Heart left ventricle (tissue), 16 donors: ENCODE results near the gene MED6. TPM values are rescaled to one million over a fixed set of nuclear protein-coding genes. Genes with fewer than 3 reads are reported as not detected.

Experiments used
- ATAC-seq, 4 donors: fragments of 200-7000 bp; cut with Tn5 transposase; one replicate each; pipeline ENCODE4 v1.9.1; 2020 to 2022; ENCODE audit warnings: moderate library complexity in 4 of 4, mild to moderate bottlenecking in 3 of 4, moderate number of reproducible peaks in 1 of 4
- DNase-seq, 5 donors: peaks; one replicate each; pipeline ENCODE4 v3.0.0-alpha.2; 2020
- H3K27ac ChIP-seq, 12 donors: fragments of 200-600 bp; sonication (generic) in 4 of 12; one replicate each; pipeline versions ENCODE4 v1.5.0 to v1.8.0; 2016 to 2022; ENCODE audit warnings: mild to moderate bottlenecking in 2 of 12
- H3K27me3 ChIP-seq, 9 donors: fragments of 200-600 bp; sonication (generic) in 2 of 9; one replicate each; pipeline versions ENCODE4 v1.5.1 to v1.8.0; 2016 to 2022; ENCODE audit warnings: mild to moderate bottlenecking in 3 of 9
- H3K36me3 ChIP-seq, 9 donors: fragments of 200-600 bp; sonication (generic) in 2 of 9; one replicate each; pipeline versions ENCODE4 v1.5.0 to v1.8.0; 2018 to 2022; ENCODE audit warnings: mild to moderate bottlenecking in 2 of 9
- H3K4me1 ChIP-seq, 12 donors: fragments of 200-600 bp; sonication (generic) in 4 of 12; one replicate each; pipeline versions ENCODE4 v1.5.0 to v1.8.0; 2016 to 2022; ENCODE audit warnings: mild to moderate bottlenecking in 3 of 12
- H3K4me3 ChIP-seq, 12 donors: fragments of 200-600 bp; sonication (generic) in 4 of 12; one replicate each; pipeline versions ENCODE4 v1.5.0 to v1.8.0; 2017 to 2022; ENCODE audit warnings: mild to moderate bottlenecking in 9 of 12, moderate library complexity in 4 of 12
- H3K9me3 ChIP-seq, 12 donors: fragments of 200-600 bp; sonication (generic) in 4 of 12; one replicate each; pipeline versions ENCODE4 v1.5.0 to v1.8.0; 2016 to 2022; ENCODE audit warnings: mild to moderate bottlenecking in 1 of 12
- POLR2A ChIP-seq, 2 donors: fragments of 450-650 bp; IDR thresholded peaks; one replicate each; pipeline ENCODE4 v1.6.1; 2017; ENCODE audit warnings: antibody characterized with exemption in 2 of 2, mild to moderate bottlenecking in 2 of 2, moderate library complexity in 2 of 2
- WGBS, 4 donors: extraction: QIAGEN DNeasy Blood & Tissue Kit in 2 of 4; methylation state at CpG; one replicate each; pipeline versions ENCODE4 v1.1.5 to v1.1.7; 2013 to 2018; 5-methylcytosine and 5-hydroxymethylcytosine counted together
- intact Hi-C, 10 donors: fragments of 100-400 bp; cut with DNase I; formaldehyde crosslinking; loops; one replicate each; pipeline versions ENCODE4 v1.11.1 to v1.14.2; 2022
- polyA plus RNA-seq, 2 donors: library from polyadenylated mRNA; stranded (reverse); fragments of 200-250 nt; gene quantifications; one replicate each; pipeline ENCODE4 v1.2.3, GENCODE V29; 2013
- total RNA-seq, 9 donors: library from RNA; depleted of rRNA in 2 of 9; stranded (reverse); fragments of >200 nt in 2 of 9; fragmentation: NEBNext Ultra II Directional in 3 of 9; extraction: Animal tissue kit (Norgen Biotek cat#: 25700) in 3 of 9; gene quantifications; one replicate each; pipeline versions ENCODE4 v1.1.0 to v1.2.4, GENCODE V29; 2016 to 2023
- TF ChIP-seq, protein P1 (sequence below), 12 donors: fragments of 200-600 bp; sonication (generic) in 4 of 12; IDR thresholded peaks; one replicate each; pipeline versions ENCODE4 v1.5.0 to v1.8.0; 2018 to 2022; ENCODE audit warnings: antibody characterized with exemption in 12 of 12, mild to moderate bottlenecking in 5 of 12
- donor health status: ischemic (EF 13 %, LVEDD 7.1; RV severe dilation, severe dysfunction).
- donor health status: healthy with polysubstance abuse.
- donor health status: DM: no; HTN: yes; CAD: no.
- donor health status: DM: no; HTN: no; CAD: no.
- donor health status: ischemic (EF 25% LVEDD 6.9; RV normal size, moderate dysfunction).
- donor health status: ischemic (EF 25% LVEDD 5.7; RV mildly dilated, moderate dysfunction).
- donor health status: healthy.
- donor health status: DM: yes; HTN: yes; CAD: no.
- donor health status: ischemic (EF 35%, LVEDD 5.7; RV mildly dilated, moderate dysfunction).
- donor health status: nonischemic (EF 11% LVEDD 7.7; RV severe dilation, severe dysfunction).
- donor health status: DM: yes; HTN: yes; CAD: no.
- donor health status: PGD.
- donor health status: ischemic (EF 29% LVEDD 5.4; RV normal size, mild dysfunction).
- donor health status: nonischemic (EF 23%, LVEDD 6.1; RV moderate dilation, normal function).

The MED6 gene
- total and polyA plus RNA-seq, 11 donors, result 9.9 to 25.1 (median 19.7) TPM

DNA sequence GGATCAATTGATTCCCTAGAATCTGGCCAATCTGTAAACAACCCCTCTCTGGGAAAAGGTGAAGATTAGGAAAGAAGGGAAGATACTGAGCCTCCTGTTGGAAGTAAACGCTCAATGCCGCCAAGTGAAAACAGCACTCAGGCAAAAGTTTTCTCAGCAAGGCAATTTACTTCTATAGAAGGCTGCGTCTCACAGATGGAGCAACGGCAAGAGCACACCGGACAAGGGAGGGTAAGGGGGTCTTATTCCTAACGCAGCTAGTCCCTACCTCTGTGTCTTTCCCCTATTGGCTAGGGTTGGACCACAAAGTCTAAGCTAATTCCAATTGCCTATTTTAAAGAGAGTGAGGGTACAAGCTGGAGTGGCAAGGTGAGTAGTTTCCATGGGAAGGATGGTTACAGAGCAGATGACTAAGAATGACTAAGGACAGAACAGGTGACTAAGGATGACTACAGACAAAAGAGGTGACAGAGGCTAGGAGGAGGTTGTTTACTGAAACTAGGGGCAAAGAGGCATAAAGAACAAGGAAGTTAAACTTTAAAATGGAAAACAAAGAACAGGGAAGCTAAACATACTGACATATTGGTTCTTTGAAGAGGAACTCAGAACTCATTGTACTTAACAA is 35.6 kb upstream of the MED6 start:
- ATAC-seq (no peak), DNase-seq (no peak)
- H3K9me3 ChIP-seq, result no peaks in the 10 kb centered on the region
- no peak overlapping the region for H3K4me3 ChIP-seq
- H3K27me3 ChIP-seq, result peaks cover 0 to 31% (median 4%) of the 10 kb centered on the region in 9 donors
- H3K4me1 ChIP-seq, result peaks cover 0 to 6% (median 1%) of the 10 kb centered on the region in 12 donors
- TF ChIP-seq, protein P1, sequence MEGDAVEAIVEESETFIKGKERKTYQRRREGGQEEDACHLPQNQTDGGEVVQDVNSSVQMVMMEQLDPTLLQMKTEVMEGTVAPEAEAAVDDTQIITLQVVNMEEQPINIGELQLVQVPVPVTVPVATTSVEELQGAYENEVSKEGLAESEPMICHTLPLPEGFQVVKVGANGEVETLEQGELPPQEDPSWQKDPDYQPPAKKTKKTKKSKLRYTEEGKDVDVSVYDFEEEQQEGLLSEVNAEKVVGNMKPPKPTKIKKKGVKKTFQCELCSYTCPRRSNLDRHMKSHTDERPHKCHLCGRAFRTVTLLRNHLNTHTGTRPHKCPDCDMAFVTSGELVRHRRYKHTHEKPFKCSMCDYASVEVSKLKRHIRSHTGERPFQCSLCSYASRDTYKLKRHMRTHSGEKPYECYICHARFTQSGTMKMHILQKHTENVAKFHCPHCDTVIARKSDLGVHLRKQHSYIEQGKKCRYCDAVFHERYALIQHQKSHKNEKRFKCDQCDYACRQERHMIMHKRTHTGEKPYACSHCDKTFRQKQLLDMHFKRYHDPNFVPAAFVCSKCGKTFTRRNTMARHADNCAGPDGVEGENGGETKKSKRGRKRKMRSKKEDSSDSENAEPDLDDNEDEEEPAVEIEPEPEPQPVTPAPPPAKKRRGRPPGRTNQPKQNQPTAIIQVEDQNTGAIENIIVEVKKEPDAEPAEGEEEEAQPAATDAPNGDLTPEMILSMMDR (IDR thresholded peaks at IDR 0.05), result no peak
- TF ChIP-seq POLR2A (IDR thresholded peaks at IDR 0.05), result no peak
- H3K27ac ChIP-seq, result no peak overlapping the region
- H3K36me3 ChIP-seq, result no peaks in the 10 kb centered on the region
- intact Hi-C loops, result no loop called here
- WGBS, 4 donors, result 93 to 99% (median 97%) methylated on average over 6 of the region's 6 CpGs

DNA sequence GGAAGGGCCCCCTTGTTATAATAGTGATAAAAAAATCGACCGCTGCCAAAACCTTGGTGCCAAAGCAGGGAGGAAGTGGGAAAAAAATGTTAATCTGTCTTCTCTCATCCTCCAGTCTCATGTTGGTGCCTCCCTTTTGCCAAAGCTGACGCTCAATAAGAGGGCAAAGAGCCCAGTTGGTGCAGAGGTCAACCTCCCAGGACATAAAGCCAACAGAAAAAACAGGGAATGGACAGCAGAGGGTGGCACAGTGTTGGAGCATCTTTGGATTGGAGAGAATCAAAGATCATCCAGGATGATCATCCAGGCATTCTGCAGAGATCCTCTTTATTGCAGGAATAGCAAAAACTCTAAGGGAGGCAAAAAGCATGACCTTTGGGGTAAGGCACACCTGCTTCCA is 31.5 kb upstream of the MED6 start:
- DNase-seq (no peak), ATAC-seq (no peak)
- peaks cover 0 to 12% (median 7%) of the 10 kb centered on the region in 12 donors for H3K9me3 ChIP-seq
- TF ChIP-seq POLR2A (IDR thresholded peaks at IDR 0.05), result no peak
- TF ChIP-seq, protein P1 (IDR thresholded peaks at IDR 0.05), result no peak
- no peaks in the 10 kb centered on the region for H3K4me1 ChIP-seq
- 66 to 82% (median 77%) methylated on average over 3 of the region's 3 CpGs for WGBS, 4 donors
- no peak overlapping the region for H3K4me3 ChIP-seq
- intact Hi-C loops, result no loop called here
- no peak overlapping the region for H3K27ac ChIP-seq
- no peaks in the 10 kb centered on the region for H3K36me3 ChIP-seq
- H3K27me3 ChIP-seq, result peaks cover 0 to 6% (median 0%) of the 10 kb centered on the region in 9 donors

DNA sequence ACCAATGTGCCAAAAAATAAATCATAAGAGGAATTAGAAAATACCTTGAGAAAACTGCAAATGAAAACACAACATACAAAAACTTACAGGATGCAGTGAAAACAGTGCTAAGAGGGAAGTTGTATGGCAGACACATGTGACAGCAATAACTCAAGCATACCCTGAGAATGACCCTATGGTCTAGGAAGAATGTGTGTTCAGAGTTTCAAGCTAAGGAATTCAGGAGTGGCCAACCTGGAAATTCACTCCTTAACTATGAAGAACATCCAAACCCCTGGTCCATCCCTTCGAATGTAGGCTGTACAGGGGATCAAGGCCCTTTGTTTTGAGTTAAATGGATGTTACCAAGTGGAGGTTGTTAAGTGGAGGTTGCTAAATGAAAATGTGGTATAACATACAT is 24.5 kb upstream of the MED6 start:
- WGBS, 4 donors, result 81 to 93% (median 86%) methylated on average over 1 of the region's 1 CpG
- intact Hi-C loops, result loop anchor here in 8 of 10 donors (5.0 to 10.0 kb wide), 6 partner anchors 87 to 350 kb away; no protein-coding TSS in a partner anchor
- H3K36me3 ChIP-seq, result no peaks in the 10 kb centered on the region
- no peaks in the 10 kb centered on the region for H3K27me3 ChIP-seq
- H3K9me3 ChIP-seq, result peaks cover 0 to 36% (median 19%) of the 10 kb centered on the region in 12 donors
- no peak overlapping the region for H3K4me3 ChIP-seq
- H3K27ac ChIP-seq, result no peak overlapping the region
- no peaks in the 10 kb centered on the region for H3K4me1 ChIP-seq
- no peak for ATAC-seq
- DNase-seq, result no peak
- TF ChIP-seq POLR2A (IDR thresholded peaks at IDR 0.05), result no peak
- TF ChIP-seq, protein P1 (IDR thresholded peaks at IDR 0.05), result no peak

DNA sequence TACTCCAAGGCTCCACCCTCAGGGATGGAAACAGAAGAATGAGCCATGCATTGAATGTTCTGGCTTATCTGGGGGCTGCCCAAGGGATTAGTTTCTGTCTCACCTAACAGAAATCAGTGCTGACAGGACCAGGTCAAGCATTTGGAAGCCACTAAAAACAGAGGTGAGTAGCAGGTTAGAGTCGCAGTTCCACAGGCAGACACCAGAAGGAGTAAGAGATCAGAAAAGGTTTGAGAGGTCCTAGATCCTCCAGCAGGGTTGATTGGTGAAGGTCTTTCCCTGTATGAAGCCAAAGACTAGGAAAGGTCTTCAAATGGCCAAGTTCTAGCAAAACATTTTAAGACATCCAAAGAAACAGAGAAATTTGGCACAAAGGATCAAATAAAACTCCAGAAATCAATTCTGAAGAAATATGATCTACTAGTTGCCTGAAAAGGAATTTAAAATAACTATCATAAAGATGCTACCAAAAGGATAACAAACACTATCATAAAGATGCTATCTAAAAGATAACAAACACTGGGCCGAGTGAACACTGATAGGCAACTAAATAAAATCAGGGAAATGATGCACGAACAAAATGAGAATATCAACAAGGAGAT is 21.8 kb upstream of the MED6 start:
- no peak for TF ChIP-seq POLR2A (IDR thresholded peaks at IDR 0.05)
- TF ChIP-seq, protein P1 (IDR thresholded peaks at IDR 0.05), result peak; percentile 45 to 70 (median 62)
- WGBS, 4 donors, result 30 to 37% (median 32%) methylated on average over 3 of the region's 3 CpGs
- Histone ChIP-seq H3K9me3 (peaks cover 0 to 26% (median 12%) of the 10 kb centered on the region in 12 donors), H3K4me3 (no peak overlapping the region), H3K27ac (no peak overlapping the region), H3K36me3 (no peaks in the 10 kb centered on the region), H3K4me1 (peaks cover 0 to 7% (median 0%) of the 10 kb centered on the region in 12 donors), H3K27me3 (no peaks in the 10 kb centered on the region)
- ATAC-seq (peak in 3 of 4 donors; percentile 47 to 77 (median 56)), DNase-seq (no peak)
- intact Hi-C loops, result loop anchor here (1.0 to 10.0 kb wide), 10 partner anchors 90 to 353 kb away; no protein-coding TSS in a partner anchor
